Activated CD4-positive, CD25-positive, alpha-beta regulatory T cell treated with anti-CD3 and anti-CD28 coated beads, Interleukin-2, amount 50 U/mL, for 72 hours (primary cell): ENCODE results near the gene PPARG.

ENCODE experiments used
- DNase-seq: peaks from one replicate; pipeline ENCODE4 v3.0.0; 2021

Gene PPARG

GRCh38 chr3:12421132-12421531 is 132.3 kb downstream of the PPARG start:
- DNase-seq: no peak

- DNase-seq: no peak
Observed at GRCh38 chr3:12423131-12423530, 134.3 kb downstream of the PPARG start.

GRCh38 chr3:12423918-12424630 is 135.2 kb downstream of the PPARG start:
- DNase-seq: no peak

GRCh38 chr3:12424635-12425319 is 135.9 kb downstream of the PPARG start:
- no peak for DNase-seq

- no peak for DNase-seq
Observed at GRCh38 chr3:12425850-12426579, 137.1 kb downstream of the PPARG start.

GRCh38 chr3:12427551-12427950 is 138.7 kb downstream of the PPARG start:
- no peak for DNase-seq

GRCh38 chr3:12428126-12428525 is 139.3 kb downstream of the PPARG start:
- no peak for DNase-seq

- no peak for DNase-seq
Observed at GRCh38 chr3:12430086-12430485, 141.2 kb downstream of the PPARG start.

GRCh38 chr3:12433823-12434222 is 145.0 kb downstream of the PPARG start:
- DNase-seq: no peak

- no peak for DNase-seq
Observed at GRCh38 chr3:12436514-12437220, 147.8 kb downstream of the PPARG start.

- no peak for DNase-seq
Observed at GRCh38 chr3:12437221-12437605, 148.3 kb downstream of the PPARG start.

- DNase-seq: no peak
Observed at GRCh38 chr3:12437861-12438260, 149.0 kb downstream of the PPARG start.

- DNase-seq: no peak
Observed at GRCh38 chr3:12438318-12438717, 149.4 kb downstream of the PPARG start.

- no peak for DNase-seq
Observed at GRCh38 chr3:12439161-12439940, 150.5 kb downstream of the PPARG start.

GRCh38 chr3:12440927-12441714 is 152.3 kb downstream of the PPARG start:
- DNase-seq: no peak

- no peak for DNase-seq
Observed at GRCh38 chr3:12442654-12443501, 154.0 kb downstream of the PPARG start.

- DNase-seq: no peak
Observed at GRCh38 chr3:12443781-12444522, 155.1 kb downstream of the PPARG start.

- no peak for DNase-seq
Observed at GRCh38 chr3:12444582-12445471, 156.0 kb downstream of the PPARG start.
